ENCODE measurements around the gene RHO.

DNA sequence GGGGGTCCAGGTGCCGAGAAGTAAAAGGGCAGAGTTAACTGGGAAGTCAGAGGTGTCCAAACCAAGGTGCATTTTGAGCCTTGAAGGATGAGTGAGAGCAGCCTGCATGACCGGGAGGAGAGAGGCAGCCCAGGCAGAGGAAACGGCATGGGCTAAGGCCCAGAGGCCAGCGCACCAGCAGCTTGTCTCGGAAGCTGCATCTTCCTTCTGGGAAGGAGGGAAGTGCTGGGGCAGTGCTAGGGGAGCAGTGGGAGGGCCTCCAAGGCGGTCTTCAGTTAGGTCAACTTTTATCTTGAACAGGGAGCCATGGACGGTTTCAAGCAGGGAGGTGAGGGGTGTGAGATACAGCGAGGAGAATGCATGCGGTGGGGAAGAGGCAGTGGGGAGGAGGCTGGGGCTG is 15.6 kb downstream of the RHO start:
- TF ChIP-seq, protein P1, sequence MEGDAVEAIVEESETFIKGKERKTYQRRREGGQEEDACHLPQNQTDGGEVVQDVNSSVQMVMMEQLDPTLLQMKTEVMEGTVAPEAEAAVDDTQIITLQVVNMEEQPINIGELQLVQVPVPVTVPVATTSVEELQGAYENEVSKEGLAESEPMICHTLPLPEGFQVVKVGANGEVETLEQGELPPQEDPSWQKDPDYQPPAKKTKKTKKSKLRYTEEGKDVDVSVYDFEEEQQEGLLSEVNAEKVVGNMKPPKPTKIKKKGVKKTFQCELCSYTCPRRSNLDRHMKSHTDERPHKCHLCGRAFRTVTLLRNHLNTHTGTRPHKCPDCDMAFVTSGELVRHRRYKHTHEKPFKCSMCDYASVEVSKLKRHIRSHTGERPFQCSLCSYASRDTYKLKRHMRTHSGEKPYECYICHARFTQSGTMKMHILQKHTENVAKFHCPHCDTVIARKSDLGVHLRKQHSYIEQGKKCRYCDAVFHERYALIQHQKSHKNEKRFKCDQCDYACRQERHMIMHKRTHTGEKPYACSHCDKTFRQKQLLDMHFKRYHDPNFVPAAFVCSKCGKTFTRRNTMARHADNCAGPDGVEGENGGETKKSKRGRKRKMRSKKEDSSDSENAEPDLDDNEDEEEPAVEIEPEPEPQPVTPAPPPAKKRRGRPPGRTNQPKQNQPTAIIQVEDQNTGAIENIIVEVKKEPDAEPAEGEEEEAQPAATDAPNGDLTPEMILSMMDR (conservative IDR thresholded peaks at IDR 0.05 in 1 of 2, IDR thresholded peaks at IDR 0.05 in 1 of 2; ENCODE audit: extremely low read depth in 1 of 2, insufficient read depth in 1 of 2, low read depth in 1 of 2, low read length in 2 of 2), result no peak
- no peak for TF ChIP-seq EZH2 (IDR thresholded peaks at IDR 0.05; ENCODE audit: borderline replicate concordance, low read length)
